T-helper 1 cell (primary cell): Measurements from ENCODE around the gene URGCP.

Experiments used
- DNase-seq, 5 donors: peaks; one replicate each; pipeline ENCODE4 v3.0.0-alpha.2; 2012 to 2020
- total RNA-seq, 4 donors: gene quantifications; one replicate each; lab custom pipeline; 2026; lab: John Stamatoyannopoulos, UW

The URGCP gene
- 26.5 to 33.5 (median 27.8) reads per million in 4 donors for total RNA-seq

DNA sequence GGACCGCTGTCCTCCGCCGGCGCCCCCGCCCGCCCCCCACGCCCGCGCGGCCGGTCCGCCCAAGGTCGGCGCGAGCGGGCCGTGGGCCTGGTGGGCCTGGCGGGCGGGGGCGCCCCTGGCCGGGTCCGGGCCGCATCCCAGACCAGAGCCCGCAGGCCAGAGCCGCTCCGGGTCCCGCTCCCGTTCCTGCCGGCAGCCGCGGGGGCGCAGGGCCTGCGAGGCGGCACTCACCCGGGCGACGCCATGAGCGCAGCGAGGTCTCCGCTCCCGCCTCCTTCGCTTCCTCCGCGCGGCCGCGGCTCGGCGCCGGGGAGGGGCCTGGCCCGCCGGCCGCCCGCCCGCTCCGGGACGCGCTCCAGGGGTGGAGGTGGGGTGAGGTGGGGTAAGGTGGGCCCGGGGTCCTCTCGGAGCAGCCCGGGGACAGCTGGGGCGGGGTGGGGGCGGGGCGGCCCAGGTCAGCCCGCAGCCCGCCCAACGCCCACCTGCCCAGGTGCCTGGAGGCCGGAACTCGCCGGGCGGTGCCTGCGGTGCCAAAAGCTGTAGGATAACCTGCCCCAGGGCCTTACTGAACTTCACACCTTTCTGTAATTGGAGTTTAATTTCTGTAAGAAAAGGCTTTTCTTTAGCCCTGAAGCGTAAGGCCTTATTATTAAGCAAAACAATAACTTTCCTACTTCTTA lies at the start of gene URGCP:
Gene URGCP (minus strand): TSS at position 266 of the 680 bp plus-strand sequence. CDS start 21 bp downstream, at position 245.
- DNase-seq = peak; percentile 15 to 55 (median 31)

DNA sequence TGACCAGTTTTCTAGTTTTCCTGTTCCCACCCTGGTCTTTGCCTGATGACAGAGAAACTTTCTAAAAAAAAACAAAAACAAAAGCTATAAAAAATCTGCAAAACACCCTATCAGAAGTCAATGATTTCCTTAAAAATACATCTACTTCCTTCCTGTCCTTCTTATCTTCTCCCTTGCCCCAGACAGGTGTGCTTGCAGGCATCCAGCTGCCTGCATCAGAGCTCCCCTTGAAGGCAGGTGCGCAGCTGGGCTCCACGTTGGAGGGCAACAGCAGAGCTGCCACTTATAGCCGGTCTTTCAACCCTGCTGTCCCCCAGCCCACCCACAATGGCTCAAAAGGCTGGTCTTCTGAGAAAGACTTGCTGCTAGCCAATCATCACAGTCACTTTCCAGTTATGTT lies 49.6 kb upstream of the URGCP start:
- DNase-seq = no peak

- peak in 1 of 5 donors; percentile 20 for DNase-seq
These were observed 48.3 kb upstream of the URGCP start for GRCh38 chr7:43954524-43955228.

DNA sequence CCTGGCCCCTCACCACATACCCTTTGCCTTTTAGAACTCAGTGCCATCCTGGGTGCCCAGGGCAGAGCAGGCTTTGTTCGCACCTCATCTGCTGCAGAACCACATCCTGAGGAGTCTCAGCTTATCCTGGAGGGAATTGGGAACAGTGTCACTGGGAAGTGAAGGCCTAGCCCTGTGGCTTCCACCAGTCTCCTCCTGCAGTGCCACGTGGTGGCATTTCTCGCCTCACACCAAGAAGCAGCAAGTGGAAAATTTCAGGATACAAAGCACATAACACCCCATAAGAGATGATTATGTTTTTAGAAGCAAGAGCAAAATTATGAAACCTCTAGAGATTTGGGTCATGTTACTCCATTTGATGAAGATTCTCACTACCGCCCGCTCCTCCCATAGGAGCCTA lies 46.7 kb upstream of the URGCP start:
- DNase-seq = no peak

- no peak for DNase-seq
These were observed 45.6 kb upstream of the URGCP start for GRCh38 chr7:43952028-43952427.

GRCh38 chr7:43944286-43944685 lies 37.9 kb upstream of the URGCP start:
- DNase-seq = no peak

DNA sequence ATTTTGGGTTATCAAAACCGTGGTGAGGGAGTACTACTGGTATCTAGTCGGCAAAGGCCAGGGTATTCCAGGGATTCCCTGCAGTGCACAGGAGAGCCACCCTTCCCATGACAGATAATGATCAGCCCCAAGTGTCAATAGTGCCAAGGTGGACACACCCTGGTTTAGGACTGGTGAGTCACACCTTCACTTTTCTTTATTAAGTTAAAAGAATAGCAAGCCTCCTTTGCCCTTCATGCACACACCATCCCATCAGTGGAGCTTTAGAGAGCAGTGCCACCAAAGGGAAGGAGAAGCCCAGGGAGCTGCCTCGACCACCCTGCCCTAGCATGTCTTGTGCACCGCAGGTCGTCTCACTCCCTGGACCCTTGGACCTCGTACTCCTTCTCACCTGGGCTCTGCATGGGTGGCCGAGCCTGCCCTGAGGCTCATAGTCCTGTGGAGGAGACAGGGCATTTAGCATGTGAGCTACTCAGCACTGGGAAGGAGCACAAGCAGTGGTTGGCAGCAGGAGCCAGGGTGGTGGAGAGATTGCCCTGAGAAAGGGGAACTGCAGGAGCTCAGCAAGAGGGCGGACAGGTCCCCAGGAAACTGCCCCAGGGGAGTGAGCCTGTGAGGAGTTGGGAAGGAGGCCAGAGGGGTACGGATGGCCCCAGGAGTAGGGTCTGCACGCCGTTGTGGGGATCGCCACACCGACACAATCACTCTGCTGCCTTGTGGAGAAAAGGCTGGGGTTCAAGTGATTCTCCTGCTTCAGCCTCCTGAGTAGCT lies 37.2 kb upstream of the URGCP start:
- DNase-seq = no peak

DNA sequence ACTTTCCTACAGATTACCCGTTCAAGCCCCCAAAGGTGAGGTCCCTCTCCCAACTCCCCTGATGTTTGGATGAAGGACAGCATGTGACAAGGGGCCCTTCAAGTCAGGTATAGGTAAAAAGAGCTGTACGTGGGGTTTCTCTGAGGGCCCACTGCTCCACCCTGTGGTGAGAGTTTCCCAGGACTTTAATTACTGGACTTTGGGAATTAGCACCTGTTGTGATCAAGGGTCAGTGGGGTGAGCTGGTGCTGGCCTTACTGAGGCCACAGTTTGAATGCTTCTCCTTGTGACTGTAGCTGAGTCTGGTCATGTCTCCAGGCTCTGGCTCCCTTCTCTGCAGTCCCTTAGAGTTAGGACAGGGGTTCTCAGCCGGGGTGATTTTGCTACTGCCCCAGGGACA lies 36.6 kb upstream of the URGCP start:
- no peak for DNase-seq

DNA sequence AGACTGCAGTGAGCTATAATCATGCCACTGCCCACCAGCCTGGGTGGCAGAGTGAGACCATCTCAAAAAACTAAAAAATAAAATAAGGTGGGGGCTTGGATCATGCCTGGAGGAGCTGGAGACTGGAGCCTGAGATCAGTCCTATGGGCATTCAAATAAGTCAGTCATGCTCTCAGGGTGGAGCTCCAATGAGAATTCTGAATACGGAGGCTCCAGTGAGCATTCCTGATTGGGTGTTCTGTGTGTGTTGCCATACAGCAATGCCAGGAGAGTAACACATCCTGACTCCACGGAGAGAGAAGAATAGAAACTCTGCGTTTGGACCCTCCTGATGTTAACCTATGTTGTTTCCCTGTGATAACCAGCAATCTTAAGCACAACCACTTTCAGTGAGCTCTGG lies 35.9 kb upstream of the URGCP start:
- DNase-seq = no peak

DNA sequence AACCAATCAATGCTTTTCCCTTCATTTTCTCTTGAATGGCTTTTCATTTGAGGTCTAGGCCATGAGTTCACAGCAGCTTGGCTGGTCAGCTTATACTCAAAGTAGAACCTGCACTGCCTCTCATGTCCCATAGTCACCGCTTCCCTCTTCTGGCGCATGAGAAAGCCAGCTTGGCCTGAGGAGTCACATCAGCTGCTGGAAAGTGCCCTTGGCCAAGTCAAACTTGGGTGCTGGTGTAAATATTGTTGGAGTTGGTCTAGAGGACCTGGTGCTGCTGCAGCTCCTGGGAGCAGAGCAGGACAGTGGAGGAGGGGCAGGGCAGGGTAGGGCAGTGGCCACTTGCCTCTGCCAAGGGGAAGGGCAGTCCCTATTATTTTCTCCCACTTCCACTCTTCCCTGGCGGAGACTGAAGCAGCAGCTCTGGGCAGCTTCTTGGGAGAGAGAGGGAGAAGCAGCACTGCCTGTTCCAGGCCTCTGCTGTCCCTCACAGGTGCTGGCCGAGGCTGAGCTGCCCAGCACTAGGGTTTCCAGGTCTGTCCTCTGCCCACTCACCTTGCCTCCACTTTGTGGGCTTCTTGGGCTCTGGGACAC lies 32.6 kb upstream of the URGCP start:
- no peak for DNase-seq

DNA sequence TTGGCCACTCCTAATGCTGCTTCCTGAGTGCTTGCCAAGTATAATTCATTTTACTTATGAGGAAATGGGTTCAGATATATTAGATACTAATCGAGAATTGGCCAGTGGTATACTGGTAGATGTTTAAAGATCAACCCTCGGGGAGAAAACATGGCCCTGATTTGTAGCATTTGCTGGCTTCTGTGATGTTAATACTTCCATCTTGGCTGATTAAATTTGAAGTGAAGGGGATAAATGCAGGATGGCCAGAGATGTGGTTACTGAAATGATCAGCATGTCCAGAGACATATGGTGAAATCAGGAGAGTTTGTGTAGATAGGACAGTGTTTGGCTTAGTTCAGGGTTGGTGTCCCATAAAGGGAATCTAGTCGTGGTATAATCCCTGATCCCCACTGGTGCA lies 31.0 kb upstream of the URGCP start:
- no peak for DNase-seq

DNA sequence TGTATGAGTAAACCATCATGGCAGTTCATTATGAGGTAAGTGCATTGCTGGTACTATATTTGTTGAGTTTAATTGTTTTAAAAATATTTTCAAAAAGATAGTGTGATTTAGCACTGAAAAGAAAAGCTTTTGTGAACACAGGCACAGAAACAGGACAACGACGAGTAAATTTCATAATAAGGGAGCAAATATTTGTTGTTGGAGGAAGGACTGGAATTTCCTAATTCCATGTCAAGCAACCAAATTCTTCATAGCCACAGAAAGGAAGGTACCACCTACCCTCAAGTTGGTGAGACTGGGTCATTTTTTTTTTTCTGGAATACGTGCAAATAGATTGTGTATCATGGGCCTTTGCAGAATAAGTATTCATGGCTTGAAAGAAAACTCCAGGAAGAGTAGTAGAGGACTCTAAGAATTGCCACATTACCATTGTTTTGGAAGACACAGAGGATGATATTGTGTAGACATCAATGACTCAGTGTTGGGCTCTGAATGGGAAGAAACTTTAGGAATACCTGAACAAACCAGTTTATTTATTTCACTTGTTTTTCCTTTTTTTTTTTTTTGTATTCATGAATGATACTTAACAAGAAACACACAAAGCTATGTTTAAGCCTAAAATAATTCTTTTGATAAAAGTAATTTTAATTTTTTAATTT lies 27.6 kb upstream of the URGCP start:
- no peak for DNase-seq

DNA sequence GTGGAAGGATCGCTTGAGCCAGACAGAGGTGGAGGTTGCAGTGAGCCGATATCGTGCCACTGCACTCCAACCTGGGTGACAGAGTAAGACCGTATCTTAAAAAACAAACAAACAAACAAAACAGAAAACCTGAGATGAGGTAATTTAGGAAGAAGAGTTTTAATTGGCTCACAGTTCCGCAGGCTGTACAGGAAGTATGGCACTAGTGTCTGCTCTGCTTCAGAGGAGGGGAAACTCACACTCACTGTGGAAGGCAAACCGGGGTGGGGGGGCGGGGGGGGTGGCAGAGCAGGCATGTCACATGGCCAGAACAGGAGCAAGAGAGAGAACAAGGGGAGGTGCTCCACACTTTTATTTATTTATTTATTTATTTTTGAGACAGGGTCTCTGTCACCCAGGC lies 24.9 kb upstream of the URGCP start:
- DNase-seq = no peak

DNA sequence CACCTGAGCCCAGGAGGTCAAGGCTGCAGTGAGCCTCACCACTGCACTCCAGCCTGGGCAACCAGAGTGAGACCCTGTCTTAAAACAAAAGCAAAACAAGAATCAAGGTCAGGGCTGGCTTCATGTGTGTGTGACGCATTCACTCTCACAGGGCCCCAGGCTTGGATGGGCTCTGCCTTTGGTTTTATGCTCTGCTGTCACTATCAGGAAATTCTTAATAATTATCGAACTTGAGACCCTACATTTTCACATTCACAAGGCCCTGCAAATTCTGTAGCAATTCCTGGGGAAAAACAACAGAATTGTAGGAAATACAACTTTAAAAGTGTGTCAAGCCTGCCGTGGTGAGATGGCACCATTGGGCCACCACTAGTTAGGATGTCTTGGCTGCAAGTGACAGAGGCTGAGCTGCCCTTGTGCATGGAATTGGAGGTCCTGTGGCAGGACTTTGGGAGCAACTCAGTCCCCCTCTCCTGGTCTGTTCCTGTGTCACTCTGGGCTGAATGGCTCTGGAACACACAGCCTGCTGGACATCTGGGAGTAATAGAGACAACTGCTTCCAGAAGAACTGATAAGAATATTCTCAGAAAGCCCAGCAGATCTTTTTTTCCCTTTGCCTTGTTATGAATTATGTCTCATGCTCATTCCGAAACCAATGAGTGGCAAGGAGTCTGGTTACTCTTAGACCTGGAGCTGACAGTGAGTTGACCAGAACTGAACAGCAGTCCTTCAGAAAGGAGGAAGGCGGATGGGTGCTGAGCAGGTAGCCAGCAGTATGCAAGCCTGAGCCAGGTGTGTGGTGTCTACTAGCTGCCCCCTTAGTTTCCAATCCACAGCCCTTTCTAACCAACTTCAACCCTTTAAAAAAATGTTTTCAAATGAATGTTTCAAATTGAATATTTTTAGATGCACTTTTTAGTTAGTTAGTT lies 23.4 kb upstream of the URGCP start:
- no peak for DNase-seq

- DNase-seq = no peak
These were observed 21.4 kb upstream of the URGCP start for GRCh38 chr7:43927810-43928209.

GRCh38 chr7:43926798-43927123 lies 20.4 kb upstream of the URGCP start:
- no peak for DNase-seq

DNA sequence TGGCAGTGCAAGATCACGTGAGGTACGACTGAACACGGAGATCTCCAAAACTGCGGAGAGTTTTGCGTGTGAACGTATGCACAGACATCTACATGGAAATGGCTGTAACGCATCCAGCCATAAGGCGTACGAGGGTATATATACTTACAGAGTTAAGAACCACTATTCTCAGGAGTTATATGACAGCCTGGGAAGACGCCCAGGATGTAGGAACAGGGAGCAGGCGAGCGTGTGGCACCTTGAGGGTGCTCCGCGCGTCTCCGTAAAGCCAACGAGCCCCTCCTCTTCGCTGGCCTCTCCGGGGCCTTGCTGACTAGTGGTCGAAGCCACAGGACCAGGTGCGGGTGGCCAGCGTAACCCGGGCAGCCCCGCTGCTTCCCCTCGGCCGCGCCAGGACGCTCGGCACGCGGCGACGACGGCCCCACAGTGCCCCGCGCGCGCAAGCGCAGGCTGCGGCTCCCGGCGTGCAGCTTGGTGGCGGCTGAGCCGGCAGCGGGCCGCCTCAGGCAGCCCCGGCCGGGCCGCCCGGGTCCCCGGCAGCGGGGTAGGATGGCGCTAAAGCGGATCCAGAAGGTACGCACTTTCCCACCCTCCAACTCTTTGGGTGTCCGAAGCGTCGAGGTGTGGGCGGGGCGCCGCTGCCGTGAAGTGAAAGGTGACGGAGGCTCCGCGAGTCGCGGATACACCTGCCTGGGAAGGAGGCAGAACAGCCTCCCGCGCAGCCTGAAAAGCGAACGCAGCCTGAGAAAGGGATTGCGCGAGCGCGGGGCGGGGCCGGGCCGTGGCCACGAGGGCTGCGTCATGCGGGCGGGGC lies 19.8 kb upstream of the URGCP start, which contains the start of gene UBE2D4:
Gene UBE2D4 (plus strand): TSS at position 453 of the 814 bp plus-strand sequence. CDS start 97 bp downstream, at position 550.
- peak; percentile 72 to 89 (median 82) for DNase-seq

DNA sequence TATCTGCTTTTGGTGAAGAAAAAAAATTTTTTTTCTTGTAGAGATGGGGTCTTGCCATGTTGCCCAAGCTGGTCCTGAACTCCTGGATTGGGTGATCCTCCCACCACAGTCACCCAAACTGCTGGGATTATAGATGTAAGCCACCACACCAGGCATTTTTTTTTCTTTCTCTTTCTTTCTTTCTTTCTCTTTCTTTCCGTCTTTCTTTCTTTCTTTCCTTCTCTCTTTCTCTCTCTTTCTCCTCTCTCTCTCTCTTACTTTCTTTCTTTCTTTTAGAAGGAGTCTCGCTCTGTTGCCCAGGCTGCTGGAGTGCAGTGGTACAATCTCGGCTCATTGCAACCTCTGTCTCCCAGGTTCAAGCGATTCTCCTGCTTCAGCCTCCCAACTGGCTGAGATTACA lies 16.3 kb upstream of the URGCP start:
- no peak for DNase-seq

GRCh38 chr7:43921423-43921822 lies 15.0 kb upstream of the URGCP start:
- no peak for DNase-seq

DNA sequence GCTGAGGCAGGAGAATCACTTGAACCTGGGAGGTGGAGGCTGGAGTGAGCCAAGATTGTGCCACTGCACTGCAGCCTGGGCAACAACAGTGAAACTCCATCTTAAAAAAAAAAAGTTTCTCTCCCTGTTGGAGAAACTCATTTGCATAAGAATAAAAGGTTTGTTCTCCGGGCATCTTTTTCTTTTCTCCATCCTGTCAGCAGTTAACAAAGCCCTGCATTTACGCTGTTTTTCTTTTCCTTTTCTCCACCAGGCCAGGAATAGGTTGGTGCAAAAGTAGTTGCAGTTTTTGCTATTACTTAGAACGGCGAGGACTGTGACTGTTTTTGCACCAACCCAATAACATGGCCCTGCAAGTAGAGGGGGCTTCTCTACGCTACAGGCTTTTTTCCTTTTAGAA lies 9.5 kb upstream of the URGCP start:
- DNase-seq = no peak

DNA sequence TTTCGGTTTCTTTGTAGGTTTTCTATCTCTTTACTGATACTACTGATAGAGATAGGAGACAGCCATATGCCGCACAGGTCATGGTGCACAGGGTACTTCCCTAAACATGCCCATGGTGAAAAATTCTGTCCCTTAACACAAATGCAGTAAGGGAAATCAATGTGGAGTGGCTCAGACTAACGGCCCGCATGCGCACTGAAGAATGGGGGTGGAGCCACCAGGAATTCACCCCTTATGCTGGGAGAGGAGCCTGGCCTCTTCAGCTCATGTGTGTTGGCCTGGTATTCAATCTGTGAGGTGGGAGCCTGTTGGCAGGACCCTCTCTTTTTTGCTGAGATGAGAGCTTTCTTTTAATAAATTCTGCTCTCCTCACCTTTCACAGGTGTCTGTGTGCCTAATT lies 8.4 kb upstream of the URGCP start:
- no peak for DNase-seq
